Measurements from ENCODE around the gene TUSC2.

TUSC2 gene

GRCh38 chr3:50351323-50351697, 23.3 kb upstream of the TUSC2 start:
- no peak overlapping the region for H2AFZ ChIP-seq (ENCODE audit: low read depth, low read length, severe bottlenecking)
- no peak overlapping the region for H3K27ac ChIP-seq (ENCODE audit: low read depth, low read length)
- H3K9me2 ChIP-seq (replicated peaks; ENCODE audit: insufficient read depth, low read length) = no peaks in the 10 kb centered on the region
- peak overlapping the region; percentile 75 for H3K4me3 ChIP-seq (ENCODE audit: insufficient read depth, low read length, poor library complexity, severe bottlenecking)
- H3K79me2 ChIP-seq (ENCODE audit: insufficient read depth, low read length) = peaks cover 16% of the 10 kb centered on the region
- H3K36me3 ChIP-seq (ENCODE audit: low read length) = no peaks in the 10 kb centered on the region
- H3K27me3 ChIP-seq (ENCODE audit: low read length) = no peaks in the 10 kb centered on the region
- peak overlapping the region; percentile 95 for H3K4me2 ChIP-seq (ENCODE audit: low read depth, low read length, poor library complexity, severe bottlenecking)
- no peaks in the 10 kb centered on the region for H3K9me3 ChIP-seq (ENCODE audit: insufficient read depth, low read length)
- peak overlapping the region; percentile 81 for H3K9ac ChIP-seq (ENCODE audit: low read length)
- no peaks in the 10 kb centered on the region for H4K20me1 ChIP-seq (ENCODE audit: low read depth, low read length)
- TF ChIP-seq CTCF (IDR thresholded peaks at IDR 0.05; ENCODE audit: insufficient read depth, low read length, poor library complexity, severe bottlenecking) = no peak
- TF ChIP-seq EZH2phosphoT487 (conservative IDR thresholded peaks at IDR 0.05; ENCODE audit: low read length) = no peak
- no peaks in the 10 kb centered on the region; the same call in 1 of the 2 replicates for H3F3A ChIP-seq (ENCODE audit: insufficient read depth)

GRCh38 chr3:50350527-50351322, 22.7 kb upstream of the TUSC2 start, which contains the start of the genes CYB561D2 and NPRL2:
Gene CYB561D2, plus strand, starts transcription at chr3:50350862. Its CDS starts 572 bp downstream, at chr3:50351434.
Gene NPRL2, minus strand, starts transcription at chr3:50350775. Its CDS starts 123 bp downstream, at chr3:50350652.
- Histone ChIP-seq H3K27ac (ENCODE audit: low read depth, low read length) (peak within 1 kb of the TSS; percentile 81), H3F3A (ENCODE audit: insufficient read depth) (no peaks in the 10 kb centered on the region; the same call in 1 of the 2 replicates), H3K4me3 (ENCODE audit: insufficient read depth, low read length, poor library complexity, severe bottlenecking) (peak within 1 kb of the TSS; percentile 75), H3K79me2 (ENCODE audit: insufficient read depth, low read length) (peaks cover 16% of the 10 kb centered on the region), H2AFZ (ENCODE audit: low read depth, low read length, severe bottlenecking) (peak within 1 kb of the TSS; percentile 40), H3K36me3 (ENCODE audit: low read length) (no peaks in the 10 kb centered on the region), H4K20me1 (ENCODE audit: low read depth, low read length) (no peaks in the 10 kb centered on the region), H3K27me3 (ENCODE audit: low read length) (no peaks in the 10 kb centered on the region), H3K9me2 (replicated peaks; ENCODE audit: insufficient read depth, low read length) (no peaks in the 10 kb centered on the region), H3K4me2 (ENCODE audit: low read depth, low read length, poor library complexity, severe bottlenecking) (peak within 1 kb of the TSS; percentile 95), H3K9me3 (ENCODE audit: insufficient read depth, low read length) (no peaks in the 10 kb centered on the region), H3K9ac (ENCODE audit: low read length) (peak within 1 kb of the TSS; percentile 81)
- TF ChIP-seq EZH2phosphoT487 (conservative IDR thresholded peaks at IDR 0.05; ENCODE audit: low read length) = no peak
- no peak for TF ChIP-seq CTCF (IDR thresholded peaks at IDR 0.05; ENCODE audit: insufficient read depth, low read length, poor library complexity, severe bottlenecking)

GRCh38 chr3:50350213-50350526, 22.1 kb upstream of the TUSC2 start:
- Histone ChIP-seq H3K4me3 (ENCODE audit: insufficient read depth, low read length, poor library complexity, severe bottlenecking) (peak overlapping the region; percentile 75), H3K27me3 (ENCODE audit: low read length) (no peaks in the 10 kb centered on the region), H3F3A (ENCODE audit: insufficient read depth) (no peaks in the 10 kb centered on the region; the same call in 1 of the 2 replicates), H3K36me3 (ENCODE audit: low read length) (no peaks in the 10 kb centered on the region), H3K27ac (ENCODE audit: low read depth, low read length) (peak overlapping the region; percentile 81; the same call in 1 of the 2 replicates), H3K79me2 (ENCODE audit: insufficient read depth, low read length) (peaks cover 16% of the 10 kb centered on the region), H4K20me1 (ENCODE audit: low read depth, low read length) (no peaks in the 10 kb centered on the region), H3K9me2 (replicated peaks; ENCODE audit: insufficient read depth, low read length) (no peaks in the 10 kb centered on the region), H3K9me3 (ENCODE audit: insufficient read depth, low read length) (no peaks in the 10 kb centered on the region), H3K9ac (ENCODE audit: low read length) (peak overlapping the region; percentile 81), H3K4me2 (ENCODE audit: low read depth, low read length, poor library complexity, severe bottlenecking) (peak overlapping the region; percentile 95), H2AFZ (ENCODE audit: low read depth, low read length, severe bottlenecking) (peak overlapping the region; percentile 40)
- TF ChIP-seq CTCF (IDR thresholded peaks at IDR 0.05; ENCODE audit: insufficient read depth, low read length, poor library complexity, severe bottlenecking) (no peak), EZH2phosphoT487 (conservative IDR thresholded peaks at IDR 0.05; ENCODE audit: low read length) (no peak)

Measured in SU-DHL-6 (cell line).